Ovary (tissue), 3 donors: ENCODE measurements around the gene NBEAL2.
A peak's percentile ranks its signal among the peaks of the same experiment; 100 is the strongest.

Source experiments
- POLR2A ChIP-seq: fragments of 450-650 bp; IDR thresholded peaks from one replicate; pipeline ENCODE4 v1.6.1; 2017; ENCODE audit warnings: antibody characterized with exemption, mild to moderate bottlenecking, moderate library complexity
- TF ChIP-seq, protein P1 (sequence below), 3 donors: fragments of 450-650 bp in 2 of 3; fragments of 200-600 bp in 1 of 3; IDR thresholded peaks; one replicate each; pipeline versions ENCODE4 v1.5.1 to v1.8.0; 2016 to 2022; ENCODE audit warnings: antibody characterized with exemption in 3 of 3, mild to moderate bottlenecking in 1 of 3
- donor health status: DM: no; HTN: no; CAD: no.

DNA sequence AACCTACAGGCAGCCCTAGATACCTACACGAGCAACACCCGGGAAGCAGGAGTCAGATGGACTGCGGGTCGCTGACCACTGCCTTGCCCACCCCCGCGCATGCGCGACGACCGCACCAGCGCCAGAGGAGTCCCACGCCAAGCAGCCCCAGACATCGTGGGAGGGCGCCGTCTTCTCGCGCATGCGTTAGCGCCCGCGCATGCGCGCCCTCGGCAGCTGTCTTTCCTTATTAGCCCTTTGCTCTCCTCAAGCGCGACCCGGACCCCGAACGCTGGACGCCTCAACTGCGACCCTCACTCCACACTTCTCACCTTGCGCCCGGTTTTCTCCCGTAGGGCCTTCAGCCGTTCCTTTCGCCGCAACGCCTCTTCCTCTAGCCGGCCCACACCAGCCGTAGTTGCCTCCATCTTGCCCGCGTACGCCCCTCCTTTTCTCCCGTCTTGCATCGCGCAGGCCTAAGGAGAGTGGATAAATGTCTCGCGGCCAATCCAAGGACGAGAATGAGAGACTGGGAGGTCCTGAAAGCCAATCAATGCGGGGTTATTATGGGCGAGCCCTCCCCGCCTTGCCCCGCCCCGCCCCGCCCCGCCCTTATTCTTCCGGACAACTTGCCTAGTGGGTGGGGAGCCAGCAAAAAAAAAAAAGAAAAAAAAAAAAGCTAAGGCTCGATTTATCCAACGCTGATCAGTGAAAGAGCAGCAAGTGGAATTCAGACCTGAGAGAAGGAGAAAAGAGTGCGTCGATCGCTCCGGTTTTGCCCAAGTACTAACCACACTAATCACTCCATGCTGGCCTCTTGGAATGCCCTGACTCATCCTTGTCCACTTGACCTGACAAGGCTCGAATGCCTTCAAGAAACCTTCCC is 2.9 kb upstream of the NBEAL2 start, which contains the start of gene CCDC12:
- TF ChIP-seq, protein P1, sequence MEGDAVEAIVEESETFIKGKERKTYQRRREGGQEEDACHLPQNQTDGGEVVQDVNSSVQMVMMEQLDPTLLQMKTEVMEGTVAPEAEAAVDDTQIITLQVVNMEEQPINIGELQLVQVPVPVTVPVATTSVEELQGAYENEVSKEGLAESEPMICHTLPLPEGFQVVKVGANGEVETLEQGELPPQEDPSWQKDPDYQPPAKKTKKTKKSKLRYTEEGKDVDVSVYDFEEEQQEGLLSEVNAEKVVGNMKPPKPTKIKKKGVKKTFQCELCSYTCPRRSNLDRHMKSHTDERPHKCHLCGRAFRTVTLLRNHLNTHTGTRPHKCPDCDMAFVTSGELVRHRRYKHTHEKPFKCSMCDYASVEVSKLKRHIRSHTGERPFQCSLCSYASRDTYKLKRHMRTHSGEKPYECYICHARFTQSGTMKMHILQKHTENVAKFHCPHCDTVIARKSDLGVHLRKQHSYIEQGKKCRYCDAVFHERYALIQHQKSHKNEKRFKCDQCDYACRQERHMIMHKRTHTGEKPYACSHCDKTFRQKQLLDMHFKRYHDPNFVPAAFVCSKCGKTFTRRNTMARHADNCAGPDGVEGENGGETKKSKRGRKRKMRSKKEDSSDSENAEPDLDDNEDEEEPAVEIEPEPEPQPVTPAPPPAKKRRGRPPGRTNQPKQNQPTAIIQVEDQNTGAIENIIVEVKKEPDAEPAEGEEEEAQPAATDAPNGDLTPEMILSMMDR (IDR thresholded peaks at IDR 0.05): no peak
- TF ChIP-seq POLR2A: peak; percentile 93
